Ovary (tissue), 9 donors: ENCODE measurements around the gene DNAH5. TPM values are rescaled to one million over a fixed set of nuclear protein-coding genes. Genes with fewer than 3 reads are reported as not detected.

Source experiments
- DNase-seq, 5 donors: peaks; one replicate each; pipeline ENCODE4 v3.0.0-alpha.2; 2019 to 2020
- H3K27ac ChIP-seq, 2 donors: fragments of 200-600 bp; one replicate each; pipeline versions ENCODE4 v1.5.1 to v1.8.0; 2019 to 2022
- H3K27me3 ChIP-seq: fragments of 200-600 bp; one replicate; pipeline ENCODE4 v1.8.0; 2022
- H3K36me3 ChIP-seq: fragments of 200-600 bp; sonication (generic); one replicate; pipeline ENCODE4 v1.5.1; 2019
- H3K4me1 ChIP-seq: one replicate; pipeline ENCODE4 v1.8.1; 2013; ENCODE audit warnings: mild to moderate bottlenecking, moderate library complexity; ENCODE audit not compliant: insufficient read depth
- H3K4me3 ChIP-seq: fragments of 200-600 bp; sonication (generic); one replicate; pipeline ENCODE4 v1.5.1; 2017
- H3K9me3 ChIP-seq, 2 donors: fragments of 200-600 bp in 1 of 2; sonication (generic) in 1 of 2; one replicate each; pipeline versions ENCODE4 v1.5.1 to v1.8.1; 2013 to 2019; ENCODE audit warnings: mild to moderate bottlenecking in 1 of 2, moderate library complexity in 1 of 2
- CTCF ChIP-seq, 3 donors: fragments of 450-650 bp in 2 of 3; fragments of 200-600 bp in 1 of 3; IDR thresholded peaks; one replicate each; pipeline versions ENCODE4 v1.5.1 to v1.8.0; 2016 to 2022; ENCODE audit warnings: antibody characterized with exemption in 3 of 3, mild to moderate bottlenecking in 1 of 3
- EP300 ChIP-seq: sonication (generic); formaldehyde crosslinking; IDR thresholded peaks from one replicate; pipeline ENCODE4 v1.6.1; 2017; ENCODE audit warnings: antibody characterized with exemption
- POLR2A ChIP-seq: fragments of 450-650 bp; IDR thresholded peaks from one replicate; pipeline ENCODE4 v1.6.1; 2017; ENCODE audit warnings: antibody characterized with exemption, mild to moderate bottlenecking, moderate library complexity
- WGBS, 3 donors: extraction: QIAGEN DNeasy Blood & Tissue Kit in 1 of 3; methylation state at CpG; one replicate each; pipeline versions ENCODE4 v1.1.5 to v1.1.7; 2013 to 2017; 5-methylcytosine and 5-hydroxymethylcytosine counted together
- intact Hi-C, 4 donors: fragments of 100-400 bp; cut with DNase I; formaldehyde crosslinking; loops; one replicate each; pipeline versions ENCODE4 v1.11.0 to v1.15.1; 2022 to 2023
- polyA plus RNA-seq, 2 donors: library from polyadenylated mRNA; stranded (reverse); fragments of 200-250 nt in 1 of 2; fragments of 350-450 nt in 1 of 2; fragmentation: Illumina TruSeq in 1 of 2; extraction: RNeasy Lipid Tissue Mini Kit (QIAGEN cat#74804) in 1 of 2; gene quantifications; one replicate each; pipeline ENCODE4 v1.2.3, GENCODE V29; 2013 to 2014
- total RNA-seq, 7 donors: library from RNA; depleted of rRNA in 2 of 7; stranded (reverse); fragments of >200 nt in 2 of 7; fragmentation: NEBNext Ultra II Directional in 3 of 7; extraction: Animal tissue kit (Norgen Biotek cat#: 25700) in 3 of 7; gene quantifications; one replicate each; pipeline versions ENCODE4 v1.1.0 to v1.2.4, GENCODE V29; 2016 to 2023
- donor health status: DM: no; HTN: no; CAD: no; lungs with moderate emphysema.
- donor health status: DM: no; HTN: no; CAD: no.
- donor health status: Bipolar disorder and iron deficiency.
- donor health status: DM: yes; HTN: yes; CAD: no.
- donor health status: DM: no; HTN: no; CAD: no.
- donor health status: DM: yes; HTN: yes; CAD: no.

Gene DNAH5
- total and polyA plus RNA-seq, 9 donors: 0.01 to 9.8 (median 0.40) TPM

- Histone ChIP-seq H3K4me1 (no peaks in the 10 kb centered on the region), H3K27ac (no peak overlapping the region), H3K36me3 (no peaks in the 10 kb centered on the region), H3K27me3 (no peaks in the 10 kb centered on the region), H3K4me3 (no peak overlapping the region), H3K9me3 (no peaks in the 10 kb centered on the region)
- intact Hi-C loops: no loop called here
- TF ChIP-seq POLR2A: no peak
- no peak for DNase-seq
Measured at GRCh38 chr5:13865312-13865711, 79.2 kb downstream of the DNAH5 start.

GRCh38 chr5:13860146-13860545 is 84.3 kb downstream of the DNAH5 start:
- no peak for DNase-seq
- H3K36me3 ChIP-seq: no peaks in the 10 kb centered on the region
- no peaks in the 10 kb centered on the region for H3K4me1 ChIP-seq
- no peaks in the 10 kb centered on the region for H3K9me3 ChIP-seq
- WGBS, 3 donors: 63 to 77% (median 75%) methylated on average over 4 of the region's 4 CpGs
- intact Hi-C loops: no loop called here
- no peak overlapping the region for H3K4me3 ChIP-seq
- TF ChIP-seq CTCF (IDR thresholded peaks at IDR 0.05): no peak
- no peak for TF ChIP-seq EP300
- TF ChIP-seq POLR2A: no peak
- no peak overlapping the region for H3K27ac ChIP-seq
- no peaks in the 10 kb centered on the region for H3K27me3 ChIP-seq

DNA sequence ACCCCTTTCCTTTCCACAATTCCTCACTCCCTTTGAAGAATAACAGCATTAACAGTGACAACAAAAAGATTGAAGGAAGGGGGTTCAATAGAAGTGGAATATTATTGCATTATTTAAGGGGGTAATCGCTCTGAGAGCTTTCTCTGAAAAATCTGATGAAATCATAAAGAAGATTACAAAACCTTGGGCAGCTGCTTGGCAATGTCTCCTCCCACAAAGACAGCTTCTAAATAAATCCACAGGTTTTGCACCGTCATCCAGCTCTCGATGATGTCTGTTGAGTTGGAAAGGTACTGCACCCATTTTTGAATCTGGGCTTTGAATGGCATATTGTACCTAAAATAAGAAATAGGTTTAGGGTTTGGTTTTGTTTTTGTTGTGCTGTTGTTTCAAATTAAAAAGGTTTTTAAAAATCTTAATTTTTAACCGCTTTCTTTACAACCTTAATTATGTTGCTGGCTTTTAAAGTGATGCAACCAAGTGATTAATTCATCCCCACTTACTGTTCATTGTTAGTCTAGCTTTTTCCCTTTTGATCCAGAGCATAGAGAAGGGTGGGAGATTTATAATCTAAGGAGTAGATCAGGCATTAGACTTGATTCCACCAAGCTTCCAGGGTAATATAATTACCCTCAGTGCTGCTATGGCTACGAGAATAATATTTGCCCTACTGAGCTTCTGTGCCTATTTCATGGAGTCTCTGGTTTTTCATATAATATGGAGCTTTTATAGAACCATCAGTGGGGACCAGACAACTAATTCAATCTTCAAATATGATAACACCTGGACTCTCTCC is 85.0 kb downstream of the DNAH5 start:
- Histone ChIP-seq H3K9me3 (no peaks in the 10 kb centered on the region), H3K4me3 (no peak overlapping the region), H3K27ac (no peak overlapping the region), H3K4me1 (no peaks in the 10 kb centered on the region), H3K36me3 (no peaks in the 10 kb centered on the region), H3K27me3 (no peaks in the 10 kb centered on the region)
- TF ChIP-seq POLR2A (no peak), EP300 (no peak), CTCF (IDR thresholded peaks at IDR 0.05) (no peak)
- 52 to 70% (median 57%) methylated on average over 5 of the region's 5 CpGs for WGBS, 3 donors
- intact Hi-C loops: no loop called here
- DNase-seq: no peak

GRCh38 chr5:13843175-13843846 is 101.2 kb downstream of the DNAH5 start:
- Histone ChIP-seq H3K4me1 (no peaks in the 10 kb centered on the region), H3K36me3 (no peaks in the 10 kb centered on the region), H3K9me3 (no peaks in the 10 kb centered on the region), H3K4me3 (no peak overlapping the region), H3K27ac (no peak overlapping the region), H3K27me3 (no peaks in the 10 kb centered on the region)
- TF ChIP-seq CTCF (IDR thresholded peaks at IDR 0.05) (no peak), EP300 (no peak), POLR2A (no peak)
- 58 to 61% (median 58%) methylated on average over 6 of the region's 6 CpGs for WGBS, 3 donors
- intact Hi-C loops: no loop called here
- DNase-seq: no peak

DNA sequence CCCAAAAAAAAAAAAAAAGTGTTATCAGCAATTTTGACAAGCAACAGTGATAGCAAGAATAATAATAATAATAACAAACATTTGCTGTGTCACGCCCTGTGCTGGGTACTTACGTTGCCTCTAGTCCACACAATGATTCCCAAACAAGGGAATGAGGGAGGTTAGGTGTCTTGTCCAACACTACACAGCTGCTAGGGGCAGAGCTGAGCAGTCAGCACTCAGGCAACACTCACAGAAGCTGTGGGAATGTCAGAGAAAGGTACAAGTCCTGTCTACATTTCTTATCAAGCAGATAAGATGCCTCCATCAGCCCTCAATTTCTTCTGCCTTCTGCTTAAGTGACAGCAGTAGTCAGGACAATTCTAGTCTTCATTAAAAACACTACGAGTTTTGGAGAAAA is 111.0 kb downstream of the DNAH5 start:
- Histone ChIP-seq H3K36me3 (no peaks in the 10 kb centered on the region), H3K9me3 (no peaks in the 10 kb centered on the region), H3K4me3 (no peak overlapping the region), H3K27ac (no peak overlapping the region), H3K4me1 (no peaks in the 10 kb centered on the region), H3K27me3 (no peaks in the 10 kb centered on the region)
- 24 to 37% (median 35%) methylated on average over 3 of the region's 3 CpGs for WGBS, 3 donors
- no peak for DNase-seq
- TF ChIP-seq POLR2A (no peak), CTCF (IDR thresholded peaks at IDR 0.05) (no peak), EP300 (no peak)
- intact Hi-C loops: no loop called here
